Uterus (tissue), 2 donors: Measurements from ENCODE around the gene CTIF.

Experiments
- POLR2A ChIP-seq, 2 donors: fragments of 450-650 bp; IDR thresholded peaks; one replicate each; pipeline ENCODE4 v1.6.1; 2016; ENCODE audit warnings: antibody characterized with exemption in 2 of 2, mild to moderate bottlenecking in 1 of 2, moderate library complexity in 1 of 2
- TF ChIP-seq, protein P1 (sequence below), 4 experiments: fragments of 200-600 bp in 2 of 4; fragments of 450-650 bp in 2 of 4; sonication (generic) in 2 of 4; IDR thresholded peaks; one replicate each; pipeline ENCODE4 v1.5.1; 2016 to 2019; ENCODE audit warnings: antibody characterized with exemption in 4 of 4, mild to moderate bottlenecking in 2 of 4, moderate library complexity in 1 of 4

GRCh38 chr18:48637081-48637990, 98.5 kb downstream of the CTIF start:
- TF ChIP-seq, protein P1, sequence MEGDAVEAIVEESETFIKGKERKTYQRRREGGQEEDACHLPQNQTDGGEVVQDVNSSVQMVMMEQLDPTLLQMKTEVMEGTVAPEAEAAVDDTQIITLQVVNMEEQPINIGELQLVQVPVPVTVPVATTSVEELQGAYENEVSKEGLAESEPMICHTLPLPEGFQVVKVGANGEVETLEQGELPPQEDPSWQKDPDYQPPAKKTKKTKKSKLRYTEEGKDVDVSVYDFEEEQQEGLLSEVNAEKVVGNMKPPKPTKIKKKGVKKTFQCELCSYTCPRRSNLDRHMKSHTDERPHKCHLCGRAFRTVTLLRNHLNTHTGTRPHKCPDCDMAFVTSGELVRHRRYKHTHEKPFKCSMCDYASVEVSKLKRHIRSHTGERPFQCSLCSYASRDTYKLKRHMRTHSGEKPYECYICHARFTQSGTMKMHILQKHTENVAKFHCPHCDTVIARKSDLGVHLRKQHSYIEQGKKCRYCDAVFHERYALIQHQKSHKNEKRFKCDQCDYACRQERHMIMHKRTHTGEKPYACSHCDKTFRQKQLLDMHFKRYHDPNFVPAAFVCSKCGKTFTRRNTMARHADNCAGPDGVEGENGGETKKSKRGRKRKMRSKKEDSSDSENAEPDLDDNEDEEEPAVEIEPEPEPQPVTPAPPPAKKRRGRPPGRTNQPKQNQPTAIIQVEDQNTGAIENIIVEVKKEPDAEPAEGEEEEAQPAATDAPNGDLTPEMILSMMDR (IDR thresholded peaks at IDR 0.05): no peak
- no peak for TF ChIP-seq POLR2A (IDR thresholded peaks at IDR 0.05)
